ENCODE measurements around the gene GPR62.

Gene GPR62

DNA sequence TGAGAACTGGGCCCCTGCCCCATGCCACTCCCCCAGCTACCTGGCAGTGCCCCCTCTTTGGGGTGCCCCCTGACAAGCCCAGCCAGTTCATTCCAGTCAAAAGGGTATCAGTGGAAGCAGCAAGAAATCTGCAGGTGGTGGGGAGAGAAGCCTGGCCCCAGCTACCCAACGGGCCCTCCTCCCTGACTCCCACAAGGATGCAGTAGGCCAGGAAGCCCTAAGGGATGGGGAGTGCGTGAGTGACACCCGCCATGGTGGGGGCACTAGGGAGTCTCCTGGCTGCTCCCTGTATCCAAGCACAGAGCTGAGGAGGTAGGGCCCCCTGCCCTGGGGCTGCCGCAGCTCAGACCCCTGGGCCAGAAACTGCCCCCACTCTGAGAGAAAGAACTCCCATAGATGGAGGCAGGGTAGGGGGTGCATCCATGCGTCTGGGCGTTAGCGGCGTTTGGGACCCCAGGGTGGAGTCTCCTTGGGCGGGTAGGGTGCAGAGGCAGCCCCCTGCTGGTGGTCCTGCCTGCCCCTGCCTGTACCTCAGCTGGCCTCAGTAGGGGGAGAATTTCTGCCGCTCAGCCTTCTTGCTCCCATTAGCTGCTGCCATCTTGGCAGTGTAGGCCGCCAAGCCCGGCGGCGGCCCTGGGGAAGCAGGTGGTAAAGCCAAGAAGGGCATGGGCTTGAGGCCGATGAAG, 2.5 kb downstream of the GPR62 start:
- no peak for DNase-seq

DNA sequence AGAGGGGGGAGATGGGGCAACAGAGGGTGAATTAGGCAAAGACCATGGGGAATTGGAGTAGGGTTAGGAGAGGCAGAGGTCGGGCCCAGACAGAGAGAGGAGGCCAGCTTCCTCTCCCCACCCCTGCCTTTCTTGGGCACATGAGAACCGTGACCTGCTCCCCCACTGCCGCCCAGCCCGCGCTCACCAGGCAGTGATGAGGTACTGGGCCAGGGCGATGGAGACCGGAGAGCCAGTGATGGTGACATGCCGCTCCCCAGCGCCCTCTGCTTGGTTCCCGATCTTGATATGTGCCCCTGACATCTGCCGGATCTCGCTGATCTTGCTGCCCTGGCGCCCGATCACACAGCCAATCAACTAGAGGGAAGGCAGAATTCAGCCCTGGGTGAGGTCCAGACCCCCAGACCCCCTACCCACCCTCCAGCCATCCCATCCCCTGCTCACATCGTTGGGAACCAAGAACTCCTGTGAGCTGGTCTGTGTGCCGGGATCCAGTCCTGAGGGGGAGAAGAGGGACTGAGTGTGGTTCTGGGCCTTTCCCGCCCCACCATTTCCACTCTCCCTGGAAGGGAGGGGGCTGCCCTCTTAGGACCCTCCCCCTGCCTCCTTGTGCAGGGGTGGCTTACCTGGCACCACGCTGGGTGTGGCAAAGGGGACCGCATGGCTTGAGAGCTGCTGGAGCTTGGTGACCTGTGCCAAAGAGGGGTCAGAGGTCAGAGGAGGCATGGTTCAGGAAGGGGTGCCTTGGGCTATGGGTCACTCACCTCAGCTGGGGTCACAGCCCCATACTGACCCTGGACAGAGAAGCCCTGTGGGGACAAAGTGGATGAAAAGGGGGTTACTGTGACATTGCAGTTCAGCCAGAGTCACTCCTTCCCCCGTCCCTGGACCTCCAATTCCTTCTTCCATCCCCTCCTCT, 3.7 kb downstream of the GPR62 start:
- DNase-seq = no peak

DNA sequence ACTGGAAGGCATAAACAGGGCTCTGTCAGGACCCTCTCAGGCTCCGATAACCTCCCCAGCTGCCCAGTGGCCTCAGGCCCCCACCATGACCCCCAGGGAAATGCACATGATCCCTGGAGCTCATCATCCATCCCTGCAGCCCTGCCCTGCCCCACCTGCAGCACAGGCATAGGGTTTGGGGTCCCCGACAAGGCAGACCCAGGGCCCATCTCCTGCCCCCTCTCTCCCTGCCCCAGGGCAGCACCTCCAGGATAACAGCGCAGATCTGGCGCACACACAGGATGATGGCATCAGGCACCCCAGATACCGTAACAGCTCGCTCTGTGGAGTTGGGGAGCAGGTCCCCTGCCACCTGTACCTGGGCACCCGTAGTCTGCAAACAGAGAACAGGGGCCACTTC, 4.5 kb downstream of the GPR62 start:
- no peak for DNase-seq

DNA sequence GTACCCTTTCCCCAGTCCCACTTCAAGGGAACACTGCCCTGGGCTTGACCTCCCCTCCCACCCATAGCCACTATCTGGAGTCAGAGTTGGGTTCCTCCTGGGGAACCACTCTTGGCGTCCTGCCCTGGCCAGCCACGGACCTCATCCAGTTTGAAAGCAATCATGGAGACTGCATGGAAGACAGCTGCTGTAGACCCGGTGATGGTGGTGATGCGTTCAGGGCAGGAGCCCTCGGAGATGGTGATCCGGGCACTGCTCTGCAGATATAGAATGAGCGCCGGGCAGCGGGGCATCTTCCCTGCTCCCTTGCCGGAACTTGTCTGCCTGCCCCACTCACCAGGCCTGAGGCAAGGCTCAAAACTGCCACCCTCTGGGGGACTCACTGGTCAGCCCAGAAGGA, 5.2 kb downstream of the GPR62 start:
- no peak for DNase-seq

DNA sequence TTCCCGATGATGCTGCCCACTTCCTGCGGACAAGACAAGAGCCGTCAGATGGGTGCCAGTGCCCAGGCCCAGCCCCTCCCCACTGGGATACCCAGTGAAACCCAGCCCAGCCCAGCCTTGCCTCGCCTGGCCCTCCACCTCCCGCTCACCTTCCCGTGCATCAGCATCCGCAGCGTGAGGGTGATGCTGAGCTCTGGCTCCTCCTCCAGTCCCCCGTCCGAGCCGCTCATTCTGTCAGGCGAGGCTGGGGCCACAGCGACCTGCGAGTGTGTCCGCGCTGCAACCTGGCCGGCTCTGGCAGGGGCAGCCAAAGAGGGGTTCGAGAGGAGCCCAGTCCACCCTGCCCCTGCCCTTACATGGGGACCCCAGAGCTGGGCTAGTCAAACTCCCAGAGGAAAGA, 5.8 kb downstream of the GPR62 start:
- no peak for DNase-seq

GRCh38 chr3:51961602-51962569, 6.7 kb downstream of the GPR62 start:
- DNase-seq = no peak

GRCh38 chr3:51962854-51963530, 7.8 kb downstream of the GPR62 start:
- no peak for DNase-seq

DNA sequence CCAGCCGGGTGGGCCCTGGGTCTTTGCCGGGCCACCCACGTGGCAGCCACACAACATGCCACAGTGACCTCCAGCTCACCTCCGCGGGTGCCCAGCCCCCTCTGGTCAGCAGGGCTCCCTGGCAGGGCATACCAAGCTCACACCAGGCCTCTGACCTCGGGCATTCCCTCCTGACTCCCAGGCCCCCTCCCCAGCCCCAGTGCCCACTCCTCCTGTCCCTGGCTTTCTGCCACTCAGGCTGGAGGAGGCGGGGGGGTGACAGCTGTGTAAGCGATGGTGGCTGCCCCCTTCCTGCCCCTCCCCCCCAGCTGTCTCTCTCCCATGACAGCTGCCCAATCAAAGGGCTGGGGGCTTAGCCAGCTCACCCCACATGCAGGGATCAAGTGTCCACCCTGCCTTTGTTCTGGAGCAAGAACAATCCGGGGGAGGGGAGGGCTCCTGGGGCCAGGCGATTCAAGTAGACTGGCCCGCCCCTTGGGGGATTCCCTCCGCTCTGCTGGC, 8.8 kb downstream of the GPR62 start:
- no peak for DNase-seq

GRCh38 chr3:51964521-51964920, 9.3 kb downstream of the GPR62 start:
- no peak for DNase-seq

GRCh38 chr3:51966016-51966415, 10.8 kb downstream of the GPR62 start:
- DNase-seq = no peak

GRCh38 chr3:51966486-51966885, 11.3 kb downstream of the GPR62 start:
- DNase-seq = no peak

GRCh38 chr3:51966922-51967383, 11.8 kb downstream of the GPR62 start:
- no peak for DNase-seq

DNA sequence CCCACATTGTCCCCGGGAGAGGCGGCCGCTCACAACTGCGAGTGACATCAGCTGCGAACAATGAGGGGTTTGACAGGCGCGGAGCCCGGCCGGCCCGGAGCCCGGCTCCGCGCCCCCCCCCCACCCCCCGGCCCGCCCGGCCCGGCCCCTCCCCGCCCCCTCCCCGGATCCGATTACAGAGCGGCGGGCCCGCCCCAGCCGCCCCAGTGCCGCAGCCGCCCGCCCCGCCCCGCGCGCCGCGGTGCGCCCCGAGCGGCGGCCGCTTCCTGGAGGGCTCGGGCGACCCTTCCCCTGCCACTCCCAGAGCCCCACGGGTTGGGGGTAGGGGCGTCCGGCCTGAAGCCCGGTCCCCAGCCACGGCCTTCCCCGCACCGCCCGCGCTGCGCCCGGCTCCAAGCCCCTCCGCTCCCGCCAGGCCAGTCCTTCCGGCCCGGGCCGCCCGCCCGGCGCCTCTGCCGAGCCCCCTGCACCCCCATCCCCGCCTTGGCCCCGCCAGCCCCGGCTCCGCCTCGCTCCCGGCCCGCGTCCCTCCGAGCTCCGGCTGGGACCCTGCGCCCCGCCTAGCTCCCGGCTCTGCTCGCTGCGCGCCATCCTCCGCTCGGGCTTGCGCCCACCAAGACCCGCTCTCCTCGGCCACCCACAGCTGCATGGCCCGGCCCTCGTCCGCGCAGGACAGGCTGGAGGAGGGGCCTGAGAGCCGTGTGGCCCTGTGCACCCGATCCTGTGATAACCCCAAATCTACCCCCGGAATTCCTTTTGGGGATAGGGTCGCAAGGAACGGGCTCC, 12.4 kb downstream of the GPR62 start, which contains the start of gene PCBP4:
Gene PCBP4 (minus strand): TSS at position 71 of the 786 bp plus-strand sequence. CDS start 6,214 bp downstream, outside the sequence.
- peak; percentile 48 for DNase-seq

- no peak for DNase-seq
These were observed 13.1 kb downstream of the GPR62 start for GRCh38 chr3:51968170-51968775.

- no peak for DNase-seq
These were observed 13.9 kb downstream of the GPR62 start for GRCh38 chr3:51968883-51969678.

- no peak for DNase-seq
These were observed 14.7 kb downstream of the GPR62 start for GRCh38 chr3:51969841-51970240.

GRCh38 chr3:51970606-51971300, 15.6 kb downstream of the GPR62 start:
- peak; percentile 79 for DNase-seq

DNA sequence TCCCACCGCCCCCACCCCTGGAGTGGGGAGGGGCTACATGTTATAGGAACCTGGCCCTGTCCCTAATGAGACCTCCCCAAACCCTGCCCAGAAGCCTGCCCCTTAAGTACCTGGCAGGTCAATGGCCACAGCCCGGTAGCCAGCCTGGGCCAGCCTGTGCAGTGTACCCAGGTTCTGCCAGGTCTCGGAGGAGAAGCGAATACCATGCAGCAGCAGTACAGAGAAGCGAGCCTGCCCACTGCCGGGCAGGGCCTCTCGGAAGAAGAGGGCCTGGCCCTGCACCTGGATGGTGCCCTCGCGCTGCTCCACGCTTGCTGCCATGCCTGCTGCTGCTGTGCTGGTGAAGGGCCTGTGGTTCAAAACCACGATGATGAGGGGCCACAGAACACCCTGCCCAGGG, 16.2 kb downstream of the GPR62 start:
- no peak for DNase-seq
